ENCODE data around the gene CYP39A1.

Gene CYP39A1

DNA sequence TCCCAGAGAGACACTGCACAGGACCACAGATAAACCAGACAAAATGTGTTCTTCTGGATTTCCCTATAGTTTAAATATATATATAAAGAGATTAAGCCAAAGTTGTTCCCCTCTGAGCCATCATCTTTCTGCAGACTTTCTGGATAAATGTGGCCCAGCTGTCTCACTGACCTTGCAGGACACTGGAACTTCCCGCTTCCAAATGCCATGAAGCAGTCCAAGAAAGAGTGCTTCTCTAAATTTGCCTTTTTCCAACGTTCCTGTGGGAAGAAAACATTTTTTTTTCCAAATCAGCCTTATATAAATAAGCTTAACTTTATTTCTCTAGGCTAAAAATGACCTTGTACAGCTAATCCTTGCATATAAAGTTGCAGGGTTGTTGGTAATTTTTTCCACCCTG lies 65.7 kb downstream of the CYP39A1 start:
- CTCF ChIA-PET, result no interaction called here
- H3K4me1 Mint-ChIP-seq, result no peaks in the 10 kb centered on the region
- no peak overlapping the region for H3K4me3 Mint-ChIP-seq
- H3K36me3 Mint-ChIP-seq, result no peaks in the 10 kb centered on the region
- H3K27me3 Mint-ChIP-seq, result peaks cover 9% of the 10 kb centered on the region
- no peaks in the 10 kb centered on the region for H3K9me3 Mint-ChIP-seq
- DNase-seq, result no peak
- H3K27ac Mint-ChIP-seq, result no peak overlapping the region

DNA sequence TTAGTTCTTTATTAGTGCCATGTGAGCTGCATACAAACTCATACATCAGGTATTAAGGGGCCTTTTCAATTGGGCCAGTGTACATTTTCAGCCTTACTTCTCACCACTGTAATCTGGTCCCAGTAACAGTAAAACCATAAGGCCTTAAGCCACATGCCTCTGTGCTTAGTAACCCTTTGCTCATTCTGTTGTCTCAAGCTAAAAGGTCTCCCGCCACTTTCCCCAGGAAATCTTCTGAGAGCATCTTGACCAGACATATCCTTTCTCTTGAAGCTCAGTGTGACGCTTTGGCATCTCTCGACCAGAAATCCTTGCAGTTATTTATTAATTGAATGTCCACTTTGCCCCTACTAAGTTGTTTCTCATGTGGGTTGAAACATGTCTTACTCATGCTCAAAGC lies 68.0 kb downstream of the CYP39A1 start:
- no peak for DNase-seq
- Mint-ChIP-seq H3K36me3 (no peaks in the 10 kb centered on the region), H3K4me1 (no peaks in the 10 kb centered on the region), H3K27me3 (peaks cover 6% of the 10 kb centered on the region), H3K4me3 (no peak overlapping the region), H3K9me3 (no peaks in the 10 kb centered on the region), H3K27ac (no peak overlapping the region)
- CTCF ChIA-PET, result no interaction called here

- no peaks in the 10 kb centered on the region for H3K36me3 Mint-ChIP-seq
Measured at GRCh38 chr6:46583721-46584120, 68.9 kb downstream of the CYP39A1 start.

GRCh38 chr6:46583081-46583480 lies 69.5 kb downstream of the CYP39A1 start:
- DNase-seq, result no peak
- Mint-ChIP-seq H3K4me3 (no peak overlapping the region), H3K4me1 (no peaks in the 10 kb centered on the region), H3K9me3 (no peaks in the 10 kb centered on the region), H3K27me3 (no peaks in the 10 kb centered on the region), H3K36me3 (no peaks in the 10 kb centered on the region), H3K27ac (no peak overlapping the region)
- CTCF ChIA-PET, result no interaction called here

More at GRCh38 chr6:46583721-46584120, 68.9 kb downstream of the CYP39A1 start:
- no peak overlapping the region for H3K27ac Mint-ChIP-seq
- CTCF ChIA-PET, result no interaction called here
- no peaks in the 10 kb centered on the region for H3K27me3 Mint-ChIP-seq
- no peaks in the 10 kb centered on the region for H3K4me1 Mint-ChIP-seq
- DNase-seq, result no peak
- H3K9me3 Mint-ChIP-seq, result no peaks in the 10 kb centered on the region
- no peak overlapping the region for H3K4me3 Mint-ChIP-seq

DNA sequence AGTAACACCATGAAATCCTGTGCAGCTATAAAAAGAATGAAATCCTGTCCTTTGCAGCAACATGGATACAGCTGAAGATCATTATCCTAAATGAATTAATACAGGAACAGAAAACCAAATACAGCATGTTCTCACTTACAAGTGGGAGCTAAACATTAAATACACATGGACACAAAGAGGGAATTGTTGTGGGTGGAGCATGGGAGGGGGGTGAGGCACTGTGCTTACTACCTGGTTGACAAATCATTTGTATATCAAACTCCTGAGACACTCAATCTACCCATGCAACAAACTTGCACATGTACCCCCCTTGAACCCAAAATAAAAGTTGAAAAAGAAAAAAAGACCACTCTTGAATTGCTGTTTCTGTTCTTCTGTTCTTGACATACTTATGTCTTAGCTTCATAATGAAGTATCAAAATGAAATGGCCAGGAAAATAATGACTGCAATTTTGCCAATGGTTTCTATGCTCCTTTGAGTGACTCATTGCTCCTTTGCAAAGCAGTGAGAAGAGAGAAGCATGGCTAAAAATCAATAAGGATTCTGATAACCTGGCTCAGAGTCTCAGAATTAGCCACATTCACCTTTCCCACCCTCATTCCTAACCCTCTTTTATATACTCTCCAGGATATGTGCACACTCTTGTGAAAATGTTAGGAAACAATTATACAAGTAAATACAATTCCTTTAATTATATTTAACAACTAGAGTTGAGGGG lies 71.0 kb downstream of the CYP39A1 start:
- no peaks in the 10 kb centered on the region for H3K27me3 Mint-ChIP-seq
- H3K4me1 Mint-ChIP-seq, result no peaks in the 10 kb centered on the region
- DNase-seq, result no peak
- no peaks in the 10 kb centered on the region for H3K36me3 Mint-ChIP-seq
- H3K4me3 Mint-ChIP-seq, result no peak overlapping the region
- H3K27ac Mint-ChIP-seq, result no peak overlapping the region
- CTCF ChIA-PET, result no interaction called here
- H3K9me3 Mint-ChIP-seq, result no peaks in the 10 kb centered on the region

DNA sequence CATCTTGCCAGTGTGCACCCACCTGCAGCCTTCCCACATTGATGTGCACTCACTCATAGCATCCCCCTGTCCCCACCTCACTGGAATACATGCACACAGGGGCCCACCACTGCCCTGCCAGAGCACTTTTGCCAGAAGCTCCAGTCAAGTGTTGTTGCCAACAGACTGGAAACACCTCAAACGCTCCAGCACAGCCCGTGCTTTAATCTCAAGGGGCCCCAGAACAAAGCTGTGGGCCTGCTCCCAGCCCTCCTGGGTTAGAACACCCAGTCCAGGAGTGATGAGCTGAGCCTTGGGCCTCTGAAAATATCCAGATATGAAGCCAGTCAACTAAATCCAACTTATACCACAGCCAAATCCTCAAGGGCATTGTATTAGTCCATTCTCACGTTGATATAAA lies 77.1 kb downstream of the CYP39A1 start:
- Mint-ChIP-seq H3K27me3 (no peaks in the 10 kb centered on the region), H3K36me3 (no peaks in the 10 kb centered on the region), H3K4me1 (no peaks in the 10 kb centered on the region), H3K9me3 (no peaks in the 10 kb centered on the region), H3K4me3 (no peak overlapping the region), H3K27ac (no peak overlapping the region)
- CTCF ChIA-PET, result no interaction called here
- no peak for DNase-seq

GRCh38 chr6:46573140-46573539 lies 79.5 kb downstream of the CYP39A1 start:
- no peak overlapping the region for H3K4me3 Mint-ChIP-seq
- DNase-seq, result no peak
- CTCF ChIA-PET, result no interaction called here
- no peaks in the 10 kb centered on the region for H3K9me3 Mint-ChIP-seq
- H3K4me1 Mint-ChIP-seq, result no peaks in the 10 kb centered on the region
- H3K27me3 Mint-ChIP-seq, result no peaks in the 10 kb centered on the region
- no peaks in the 10 kb centered on the region for H3K36me3 Mint-ChIP-seq
- no peak overlapping the region for H3K27ac Mint-ChIP-seq

- no peak overlapping the region for H3K4me3 Mint-ChIP-seq
- no peak for DNase-seq
- H3K27ac Mint-ChIP-seq, result no peak overlapping the region
- H3K27me3 Mint-ChIP-seq, result no peaks in the 10 kb centered on the region
- CTCF ChIA-PET, result no interaction called here
- no peaks in the 10 kb centered on the region for H3K4me1 Mint-ChIP-seq
- no peaks in the 10 kb centered on the region for H3K36me3 Mint-ChIP-seq
- H3K9me3 Mint-ChIP-seq, result no peaks in the 10 kb centered on the region
Measured at GRCh38 chr6:46565531-46565930, 87.1 kb downstream of the CYP39A1 start.

- DNase-seq, result no peak
- H3K4me1 Mint-ChIP-seq, result no peaks in the 10 kb centered on the region
- CTCF ChIA-PET, result no interaction called here
- no peak overlapping the region for H3K4me3 Mint-ChIP-seq
- no peaks in the 10 kb centered on the region for H3K27me3 Mint-ChIP-seq
- H3K27ac Mint-ChIP-seq, result no peak overlapping the region
- H3K9me3 Mint-ChIP-seq, result no peaks in the 10 kb centered on the region
- H3K36me3 Mint-ChIP-seq, result no peaks in the 10 kb centered on the region
Measured at GRCh38 chr6:46563924-46564323, 88.7 kb downstream of the CYP39A1 start.

GRCh38 chr6:46556053-46556452 lies 96.6 kb downstream of the CYP39A1 start:
- H3K9me3 Mint-ChIP-seq, result no peaks in the 10 kb centered on the region
- no peaks in the 10 kb centered on the region for H3K36me3 Mint-ChIP-seq
- no peak overlapping the region for H3K27ac Mint-ChIP-seq
- DNase-seq, result no peak
- CTCF ChIA-PET, result no interaction called here
- no peaks in the 10 kb centered on the region for H3K27me3 Mint-ChIP-seq
- no peak overlapping the region for H3K4me3 Mint-ChIP-seq
- H3K4me1 Mint-ChIP-seq, result no peaks in the 10 kb centered on the region

DNA sequence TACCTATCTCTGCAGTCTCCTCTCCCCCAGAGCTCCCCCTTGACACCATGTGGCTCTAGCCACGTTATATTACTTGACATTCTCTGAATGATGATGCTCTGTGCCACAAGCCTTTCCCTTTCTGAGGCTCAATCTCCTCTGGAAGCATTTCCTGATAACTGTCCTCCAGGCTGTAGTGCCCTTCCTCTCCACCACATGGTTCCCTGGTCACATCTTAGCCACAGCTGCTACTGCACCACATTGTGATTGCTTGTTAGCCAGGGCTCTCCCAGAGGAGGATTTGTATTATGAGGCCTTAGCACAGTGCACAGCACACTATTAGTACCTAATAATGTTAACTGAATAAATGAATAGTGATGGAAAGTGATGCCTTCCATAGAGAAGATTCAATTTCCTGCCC lies 97.5 kb downstream of the CYP39A1 start:
- no peak for DNase-seq
- Mint-ChIP-seq H3K4me3 (no peak overlapping the region), H3K27ac (no peak overlapping the region), H3K27me3 (no peaks in the 10 kb centered on the region), H3K36me3 (no peaks in the 10 kb centered on the region), H3K9me3 (no peaks in the 10 kb centered on the region), H3K4me1 (no peaks in the 10 kb centered on the region)
- CTCF ChIA-PET, result no interaction called here

DNA sequence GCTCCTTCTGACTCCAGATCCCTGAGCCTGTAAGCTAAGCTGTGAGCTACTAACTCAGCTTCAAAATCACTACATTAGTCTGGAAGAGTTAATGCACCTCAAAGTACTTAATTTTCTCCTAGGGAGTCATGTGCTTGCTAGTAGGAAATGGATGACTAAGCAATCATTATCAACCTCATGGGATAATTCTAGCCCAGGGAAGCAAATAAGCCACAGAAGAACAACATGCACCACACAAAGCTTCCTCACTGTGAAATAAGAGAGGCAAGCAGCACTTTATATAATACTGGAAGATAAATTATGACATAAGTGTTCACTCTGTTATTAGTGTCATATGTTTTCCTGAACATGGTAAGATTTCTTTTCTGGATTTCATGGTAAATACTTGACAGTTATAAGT lies 103.5 kb downstream of the CYP39A1 start:
- Mint-ChIP-seq H3K4me3 (no peak overlapping the region), H3K4me1 (no peaks in the 10 kb centered on the region), H3K36me3 (no peaks in the 10 kb centered on the region), H3K27me3 (no peaks in the 10 kb centered on the region), H3K9me3 (no peaks in the 10 kb centered on the region), H3K27ac (no peak overlapping the region)
- CTCF ChIA-PET, result no interaction called here
- DNase-seq, result no peak

- Mint-ChIP-seq H3K4me1 (no peaks in the 10 kb centered on the region), H3K4me3 (no peak overlapping the region), H3K9me3 (no peaks in the 10 kb centered on the region), H3K27me3 (no peaks in the 10 kb centered on the region), H3K27ac (no peak overlapping the region), H3K36me3 (no peaks in the 10 kb centered on the region)
- CTCF ChIA-PET, result no interaction called here
- DNase-seq, result no peak
Measured at GRCh38 chr6:46541556-46541955, 111.1 kb downstream of the CYP39A1 start.

DNA sequence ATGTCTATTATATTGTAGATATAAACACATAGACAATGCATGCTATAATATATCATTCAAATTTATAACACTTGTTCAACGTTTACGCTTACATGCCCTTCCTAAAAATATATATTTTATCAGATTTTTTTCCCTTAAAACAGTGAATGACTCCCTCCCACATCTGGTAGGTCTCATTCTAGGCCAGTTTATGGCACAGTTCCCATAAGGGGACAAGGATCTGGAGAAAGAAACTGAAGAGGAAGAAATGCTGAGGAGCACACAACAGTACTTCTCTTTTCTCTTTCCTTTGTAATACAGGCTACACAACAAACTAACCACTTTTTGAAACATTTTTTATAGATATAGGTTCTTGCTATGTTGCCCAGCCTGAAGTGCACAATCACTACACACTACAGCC lies 112.8 kb downstream of the CYP39A1 start:
- no peaks in the 10 kb centered on the region for H3K9me3 Mint-ChIP-seq
- H3K27ac Mint-ChIP-seq, result no peak overlapping the region
- H3K36me3 Mint-ChIP-seq, result no peaks in the 10 kb centered on the region
- CTCF ChIA-PET, result no interaction called here
- DNase-seq, result no peak
- no peaks in the 10 kb centered on the region for H3K27me3 Mint-ChIP-seq
- H3K4me3 Mint-ChIP-seq, result no peak overlapping the region
- no peaks in the 10 kb centered on the region for H3K4me1 Mint-ChIP-seq

GRCh38 chr6:46538800-46539480 lies 113.7 kb downstream of the CYP39A1 start:
- Mint-ChIP-seq H3K4me1 (no peaks in the 10 kb centered on the region), H3K9me3 (no peaks in the 10 kb centered on the region), H3K27me3 (no peaks in the 10 kb centered on the region), H3K27ac (no peak overlapping the region), H3K36me3 (no peaks in the 10 kb centered on the region), H3K4me3 (no peak overlapping the region)
- no peak for DNase-seq
- CTCF ChIA-PET, result no interaction called here
